SK-N-SH treated with all-trans-retinoic acid at 6 μM for 48 hours (cell line): Measurements from ENCODE around the gene SAMHD1.
"Not testable (repeated sequence)": the region's sequence is repeated elsewhere in the genome, so short reads cannot be mapped to it uniquely, and the experiment has no call there.

Experiments
- ATAC-seq: fragments of 200-7000 bp; cut with Tn5 transposase; 3 replicates; pipeline ENCODE4 v1.9.1; 2020; ENCODE audit warnings: mild to moderate bottlenecking, moderate library complexity
- ARNTL ChIP-seq: fragments of 450-650 bp; formaldehyde crosslinking; IDR thresholded peaks from 2 replicates; pipeline ENCODE4 v1.5.0; 2020; ENCODE audit warnings: low read depth, mild to moderate bottlenecking, moderate library complexity, borderline replicate concordance
- BACH2 ChIP-seq: fragments of 250-450 bp; sonication (Bioruptor Pico); IDR thresholded peaks from 2 replicates; pipeline ENCODE4 v1.9.0; 2021; ENCODE audit warnings: mild to moderate bottlenecking, borderline replicate concordance
- CSDC2 ChIP-seq: fragments of 250-450 bp; sonication (Bioruptor Pico); IDR thresholded peaks from 2 replicates; pipeline ENCODE4 v1.5.0; 2020; ENCODE audit warnings: mild to moderate bottlenecking, moderate library complexity
- CSRNP3 ChIP-seq: fragments of 250-450 bp; sonication (Bioruptor Pico); IDR thresholded peaks from 2 replicates; pipeline ENCODE4 v1.5.1; 2021; ENCODE audit warnings: mild to moderate bottlenecking, moderate library complexity
- ESRRG ChIP-seq: fragments of 250-450 bp; sonication (Bioruptor Pico); IDR thresholded peaks from 2 replicates; pipeline ENCODE4 v1.6.1; 2021; ENCODE audit warnings: mild to moderate bottlenecking
- GLIS3 ChIP-seq: fragments of 250-450 bp; sonication (Bioruptor Pico); IDR thresholded peaks from 2 replicates; pipeline ENCODE4 v1.5.0; 2020; ENCODE audit warnings: mild to moderate bottlenecking, moderate library complexity
- OSR1 ChIP-seq: fragments of 250-450 bp; sonication (Bioruptor Pico); IDR thresholded peaks from 2 replicates; pipeline ENCODE4 v1.8.0; 2022; ENCODE audit warnings: moderate library complexity, mild to moderate bottlenecking, inconsistent platforms
- POU6F1 ChIP-seq: fragments of 250-450 bp; sonication (Bioruptor Pico); IDR thresholded peaks from 2 replicates; pipeline ENCODE4 v1.8.0; 2021; ENCODE audit warnings: low read depth, mild to moderate bottlenecking, moderate library complexity, borderline replicate concordance
- PPARA ChIP-seq: fragments of 250-450 bp; sonication (Bioruptor Pico); IDR thresholded peaks from 2 replicates; pipeline ENCODE4 v1.5.0; 2020; ENCODE audit warnings: mild to moderate bottlenecking, borderline replicate concordance
- RARB ChIP-seq: fragments of 250-450 bp; sonication (Bioruptor Pico); IDR thresholded peaks from 2 replicates; pipeline ENCODE4 v1.8.0; 2021; ENCODE audit warnings: mild to moderate bottlenecking, moderate library complexity
- SNAI2 ChIP-seq: fragments of 250-450 bp; sonication (Bioruptor Pico); IDR thresholded peaks from 2 replicates; pipeline ENCODE4 v1.5.0; 2020; ENCODE audit warnings: mild to moderate bottlenecking, moderate library complexity
- TCF4 ChIP-seq: fragments of 250-450 bp; sonication (Bioruptor Pico); IDR thresholded peaks from 2 replicates; pipeline ENCODE4 v1.8.0; 2021; ENCODE audit warnings: mild to moderate bottlenecking, moderate library complexity, borderline replicate concordance
- ZFP3 ChIP-seq: fragments of 250-450 bp; sonication (Bioruptor Pico); IDR thresholded peaks from 2 replicates; pipeline ENCODE4 v1.5.0; 2020; ENCODE audit warnings: mild to moderate bottlenecking, moderate library complexity
- ZNF8 ChIP-seq: fragments of 450-650 bp; formaldehyde crosslinking; IDR thresholded peaks from 2 replicates; pipeline ENCODE4 v1.5.0; 2020; ENCODE audit warnings: mild to moderate bottlenecking, moderate library complexity
- TF ChIP-seq, protein P1 (sequence below): fragments of 250-450 bp; sonication (Bioruptor Pico); IDR thresholded peaks from 2 replicates; pipeline ENCODE4 v1.5.1; 2020; ENCODE audit warnings: low read depth, mild to moderate bottlenecking, moderate library complexity
- TF ChIP-seq, protein P2 (sequence below): fragments of 250-450 bp; sonication (Bioruptor Pico); IDR thresholded peaks from 2 replicates; pipeline ENCODE4 v1.8.0; 2020; ENCODE audit warnings: mild to moderate bottlenecking, moderate library complexity, borderline replicate concordance
- TF ChIP-seq, protein P3 (sequence below): fragments of 250-450 bp; sonication (Bioruptor Pico); IDR thresholded peaks from 2 replicates; pipeline ENCODE4 v1.5.0; 2020; ENCODE audit warnings: mild to moderate bottlenecking, moderate library complexity

Gene SAMHD1

GRCh38 chr20:36875702-36876472 lies 75.6 kb downstream of the SAMHD1 start, which contains the start of gene TLDC2:
TSS of gene TLDC2 (plus strand) at chr20:36876138. CDS start at chr20:36876175, 37 bp downstream.
- TF ChIP-seq SNAI2 (CRISPR knock-in tag) (no peak), CSDC2 (CRISPR knock-in tag) (no peak), CSRNP3 (CRISPR knock-in tag) (no peak), ARNTL (CRISPR knock-in tag) (no peak), ESRRG (CRISPR knock-in tag) (no peak)
- TF ChIP-seq, protein P1, sequence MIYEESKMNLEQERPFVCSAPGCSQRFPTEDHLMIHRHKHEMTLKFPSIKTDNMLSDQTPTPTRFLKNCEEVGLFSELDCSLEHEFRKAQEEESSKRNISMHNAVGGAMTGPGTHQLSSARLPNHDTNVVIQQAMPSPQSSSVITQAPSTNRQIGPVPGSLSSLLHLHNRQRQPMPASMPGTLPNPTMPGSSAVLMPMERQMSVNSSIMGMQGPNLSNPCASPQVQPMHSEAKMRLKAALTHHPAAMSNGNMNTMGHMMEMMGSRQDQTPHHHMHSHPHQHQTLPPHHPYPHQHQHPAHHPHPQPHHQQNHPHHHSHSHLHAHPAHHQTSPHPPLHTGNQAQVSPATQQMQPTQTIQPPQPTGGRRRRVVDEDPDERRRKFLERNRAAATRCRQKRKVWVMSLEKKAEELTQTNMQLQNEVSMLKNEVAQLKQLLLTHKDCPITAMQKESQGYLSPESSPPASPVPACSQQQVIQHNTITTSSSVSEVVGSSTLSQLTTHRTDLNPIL (CRISPR knock-in tag), result no peak
- TF ChIP-seq, all 23 proteins: peak for 0
- no peak for ATAC-seq

- ATAC-seq, result not testable (repeated sequence)
Measured at GRCh38 chr20:36875093-36875492, 76.4 kb downstream of the SAMHD1 start.

DNA sequence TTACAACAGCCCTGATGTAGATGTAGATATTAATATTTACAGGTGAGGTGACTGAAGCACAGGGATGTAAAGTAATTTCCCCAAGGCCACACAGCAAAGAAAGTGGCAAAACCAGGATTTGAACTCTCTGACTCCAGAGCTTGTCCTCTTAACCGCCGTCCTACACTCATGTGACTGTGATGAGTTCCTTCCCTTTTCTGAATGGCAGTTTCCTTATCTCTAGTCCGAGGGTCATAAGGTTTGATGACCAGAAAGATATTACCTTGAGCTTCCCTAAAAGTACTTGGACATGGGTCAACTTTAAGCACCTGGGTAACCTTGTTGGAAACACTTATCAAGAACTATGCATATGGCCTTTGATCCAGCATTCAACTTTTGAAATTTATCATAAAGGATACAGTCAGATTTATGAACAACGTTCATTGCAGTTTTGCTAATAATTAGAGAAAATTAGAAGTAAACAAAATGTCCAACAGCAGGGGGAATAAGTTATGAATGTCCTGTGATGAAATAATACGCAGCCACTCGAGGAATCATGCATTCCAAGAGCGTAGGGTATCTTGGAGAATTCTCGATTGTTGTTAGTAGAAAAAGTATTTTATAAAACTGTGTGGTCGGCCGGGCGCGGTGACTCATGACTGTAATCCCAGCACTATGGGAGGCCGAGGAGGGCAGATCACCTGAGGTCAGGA lies 77.9 kb downstream of the SAMHD1 start:
- TF ChIP-seq ZNF8 (CRISPR knock-in tag) (no peak), BACH2 (CRISPR knock-in tag) (no peak), ZFP3 (CRISPR knock-in tag) (no peak), ARNTL (CRISPR knock-in tag) (no peak), POU6F1 (CRISPR knock-in tag) (no peak), RARB (CRISPR knock-in tag) (no peak), PPARA (CRISPR knock-in tag) (no peak), OSR1 (no peak), TCF4 (CRISPR knock-in tag) (no peak), CSRNP3 (CRISPR knock-in tag) (no peak), GLIS3 (no peak)
- TF ChIP-seq, protein P2, sequence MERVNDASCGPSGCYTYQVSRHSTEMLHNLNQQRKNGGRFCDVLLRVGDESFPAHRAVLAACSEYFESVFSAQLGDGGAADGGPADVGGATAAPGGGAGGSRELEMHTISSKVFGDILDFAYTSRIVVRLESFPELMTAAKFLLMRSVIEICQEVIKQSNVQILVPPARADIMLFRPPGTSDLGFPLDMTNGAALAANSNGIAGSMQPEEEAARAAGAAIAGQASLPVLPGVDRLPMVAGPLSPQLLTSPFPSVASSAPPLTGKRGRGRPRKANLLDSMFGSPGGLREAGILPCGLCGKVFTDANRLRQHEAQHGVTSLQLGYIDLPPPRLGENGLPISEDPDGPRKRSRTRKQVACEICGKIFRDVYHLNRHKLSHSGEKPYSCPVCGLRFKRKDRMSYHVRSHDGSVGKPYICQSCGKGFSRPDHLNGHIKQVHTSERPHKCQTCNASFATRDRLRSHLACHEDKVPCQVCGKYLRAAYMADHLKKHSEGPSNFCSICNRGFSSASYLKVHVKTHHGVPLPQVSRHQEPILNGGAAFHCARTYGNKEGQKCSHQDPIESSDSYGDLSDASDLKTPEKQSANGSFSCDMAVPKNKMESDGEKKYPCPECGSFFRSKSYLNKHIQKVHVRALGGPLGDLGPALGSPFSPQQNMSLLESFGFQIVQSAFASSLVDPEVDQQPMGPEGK (CRISPR knock-in tag), result no peak
- TF ChIP-seq, protein P3, sequence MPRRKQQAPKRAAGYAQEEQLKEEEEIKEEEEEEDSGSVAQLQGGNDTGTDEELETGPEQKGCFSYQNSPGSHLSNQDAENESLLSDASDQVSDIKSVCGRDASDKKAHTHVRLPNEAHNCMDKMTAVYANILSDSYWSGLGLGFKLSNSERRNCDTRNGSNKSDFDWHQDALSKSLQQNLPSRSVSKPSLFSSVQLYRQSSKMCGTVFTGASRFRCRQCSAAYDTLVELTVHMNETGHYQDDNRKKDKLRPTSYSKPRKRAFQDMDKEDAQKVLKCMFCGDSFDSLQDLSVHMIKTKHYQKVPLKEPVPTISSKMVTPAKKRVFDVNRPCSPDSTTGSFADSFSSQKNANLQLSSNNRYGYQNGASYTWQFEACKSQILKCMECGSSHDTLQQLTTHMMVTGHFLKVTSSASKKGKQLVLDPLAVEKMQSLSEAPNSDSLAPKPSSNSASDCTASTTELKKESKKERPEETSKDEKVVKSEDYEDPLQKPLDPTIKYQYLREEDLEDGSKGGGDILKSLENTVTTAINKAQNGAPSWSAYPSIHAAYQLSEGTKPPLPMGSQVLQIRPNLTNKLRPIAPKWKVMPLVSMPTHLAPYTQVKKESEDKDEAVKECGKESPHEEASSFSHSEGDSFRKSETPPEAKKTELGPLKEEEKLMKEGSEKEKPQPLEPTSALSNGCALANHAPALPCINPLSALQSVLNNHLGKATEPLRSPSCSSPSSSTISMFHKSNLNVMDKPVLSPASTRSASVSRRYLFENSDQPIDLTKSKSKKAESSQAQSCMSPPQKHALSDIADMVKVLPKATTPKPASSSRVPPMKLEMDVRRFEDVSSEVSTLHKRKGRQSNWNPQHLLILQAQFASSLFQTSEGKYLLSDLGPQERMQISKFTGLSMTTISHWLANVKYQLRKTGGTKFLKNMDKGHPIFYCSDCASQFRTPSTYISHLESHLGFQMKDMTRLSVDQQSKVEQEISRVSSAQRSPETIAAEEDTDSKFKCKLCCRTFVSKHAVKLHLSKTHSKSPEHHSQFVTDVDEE, result no peak
- ATAC-seq, result no peak
